Right hindlimb (tissue), 1 donor: ENCODE results near the gene MYOZ1.

Experiments used
- DNase-seq: peaks from one replicate; pipeline ENCODE4 v3.0.0-alpha.2; 2018

Gene MYOZ1

DNA sequence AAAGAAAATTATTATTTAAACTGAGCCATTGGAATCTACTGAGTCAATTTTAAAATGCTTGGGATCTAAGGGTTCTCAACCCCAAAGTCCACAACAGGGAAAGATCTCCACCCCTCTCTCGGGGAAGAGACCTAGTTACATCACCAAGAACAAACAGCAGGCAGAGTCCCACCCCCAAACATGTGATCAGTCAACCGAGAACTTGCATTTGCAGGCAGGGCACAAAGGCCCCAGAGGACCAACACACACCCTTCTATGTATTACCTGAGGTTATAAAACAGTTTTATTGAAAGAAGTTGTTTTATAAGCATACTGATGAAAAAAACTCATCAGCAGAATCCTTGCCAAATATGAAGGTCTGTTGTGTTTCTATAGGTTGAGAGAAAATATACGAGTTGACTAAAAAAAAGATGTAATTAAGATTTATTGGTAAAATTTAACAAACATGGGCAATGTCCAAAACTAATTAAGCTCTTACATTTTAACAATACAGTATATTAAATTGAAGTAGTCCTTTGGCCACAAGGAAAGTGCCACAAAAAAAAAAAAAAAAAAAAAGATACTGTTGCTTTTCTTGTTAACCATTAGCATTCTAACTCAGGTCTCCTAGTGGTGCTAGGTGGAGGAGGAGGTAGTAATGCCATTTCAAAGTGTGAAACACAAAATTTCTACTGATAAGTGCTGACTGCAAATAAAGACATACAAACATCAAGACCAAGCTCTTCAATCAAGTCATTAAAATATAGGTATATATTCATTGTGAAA, 49.2 kb downstream of the MYOZ1 start:
- DNase-seq, result no peak

DNA sequence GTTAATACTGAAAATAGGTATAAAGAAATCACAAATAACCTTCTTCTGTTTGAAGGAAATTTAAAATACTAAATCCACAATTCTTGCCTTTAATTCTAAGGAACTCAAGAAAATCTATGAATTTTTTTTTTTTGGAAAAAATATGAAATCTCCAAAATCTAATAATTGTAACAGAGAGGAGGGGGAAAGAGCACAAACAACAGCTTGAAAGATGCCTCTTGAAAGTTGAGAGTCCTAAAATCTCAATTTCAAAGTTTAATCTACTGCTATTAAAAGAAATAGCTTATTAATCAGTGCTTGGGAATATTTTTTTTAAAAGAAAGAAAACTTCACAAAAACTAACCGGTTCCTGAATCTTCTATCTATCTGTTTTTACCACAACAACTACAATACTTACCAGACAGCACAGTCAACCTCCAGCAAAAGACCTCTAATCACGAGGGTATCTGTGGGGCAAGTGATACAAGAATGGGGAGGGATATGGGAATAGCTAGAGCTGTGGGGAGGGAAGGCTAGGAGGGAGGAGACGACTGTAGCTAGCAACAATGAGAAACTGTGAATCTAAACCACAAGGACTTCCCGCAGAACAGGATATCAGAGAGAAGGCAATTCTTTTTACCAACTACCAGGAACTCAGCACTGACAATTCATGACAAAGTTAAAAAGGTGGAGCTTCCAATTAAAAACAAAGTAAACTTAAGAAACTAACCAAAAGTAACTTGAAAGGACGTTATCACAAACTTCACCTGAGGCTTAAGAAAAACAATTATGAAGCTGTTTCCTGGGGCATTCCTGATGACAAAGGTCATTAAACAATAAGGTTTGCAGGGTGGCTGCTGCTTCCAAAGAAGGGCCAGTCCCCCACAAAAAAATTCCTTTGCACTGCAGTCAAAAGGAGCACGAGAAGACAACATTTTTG, 50.1 kb downstream of the MYOZ1 start, which contains the start of gene USP54:
TSS of gene USP54 (minus strand) at position 462 of the 919 bp plus-strand sequence. CDS start 15,684 bp downstream, outside the sequence.
- no peak for DNase-seq

DNA sequence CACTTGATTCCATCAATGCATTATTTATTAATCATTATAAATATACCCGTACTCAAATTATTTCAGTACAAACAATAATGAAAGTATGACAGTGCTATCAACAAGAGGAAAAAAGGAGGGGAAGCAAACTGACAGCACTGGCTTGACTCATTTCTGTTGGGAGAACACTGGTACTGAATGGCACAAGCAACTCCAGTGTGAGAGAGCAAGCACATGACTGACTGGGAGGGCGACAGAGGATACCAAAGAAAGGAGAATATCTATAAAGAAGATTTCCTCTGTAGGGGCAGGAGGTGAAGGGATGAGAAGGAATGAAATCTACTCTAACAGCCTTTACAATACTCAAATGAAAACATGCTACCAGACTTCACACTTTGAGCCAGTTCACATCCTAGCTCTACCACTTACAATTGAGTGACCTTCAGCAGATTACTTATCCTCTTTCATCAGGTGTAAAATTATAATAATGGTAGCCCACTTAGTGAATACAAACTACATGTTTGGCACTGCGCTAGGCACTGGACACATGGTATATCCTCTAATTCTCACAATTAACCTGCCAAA, 51.6 kb downstream of the MYOZ1 start:
- DNase-seq, result no peak

DNA sequence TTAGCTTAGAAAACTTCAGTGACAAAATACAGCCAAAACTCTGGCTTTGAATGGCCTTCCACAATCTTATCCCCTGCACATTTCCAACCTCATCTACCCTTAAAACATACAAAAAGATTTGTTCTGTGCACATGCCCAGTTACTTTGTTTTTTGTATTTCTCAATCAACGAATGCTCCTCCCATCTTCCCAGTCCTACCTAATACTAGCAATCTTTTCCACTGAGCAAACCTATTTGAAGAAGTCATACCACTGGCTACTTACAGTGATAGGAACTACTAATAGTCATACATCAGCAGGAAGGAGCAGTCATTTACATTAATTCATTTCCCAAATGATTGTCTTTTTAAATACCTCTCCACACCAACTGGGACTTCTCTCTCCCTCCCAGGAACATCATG, 52.6 kb downstream of the MYOZ1 start:
- no peak for DNase-seq

DNA sequence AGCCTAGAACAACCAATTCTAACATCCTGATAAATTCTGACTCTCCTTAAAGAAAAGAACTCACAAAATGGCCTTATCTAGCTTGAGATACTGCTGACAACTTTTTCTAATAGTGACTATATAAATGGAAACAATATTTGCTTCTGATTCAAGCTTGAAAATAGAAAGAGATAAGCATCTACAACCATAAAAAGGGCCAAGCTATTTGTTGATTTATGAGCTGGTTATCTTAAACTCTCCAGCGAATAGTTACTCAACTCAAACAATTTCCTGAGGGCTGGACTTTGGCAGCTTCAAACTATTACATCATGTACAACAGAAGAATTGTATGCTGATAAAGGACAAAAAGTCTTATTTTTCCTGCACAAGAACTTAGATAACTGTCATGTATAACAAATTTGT, 54.7 kb downstream of the MYOZ1 start:
- no peak for DNase-seq

DNA sequence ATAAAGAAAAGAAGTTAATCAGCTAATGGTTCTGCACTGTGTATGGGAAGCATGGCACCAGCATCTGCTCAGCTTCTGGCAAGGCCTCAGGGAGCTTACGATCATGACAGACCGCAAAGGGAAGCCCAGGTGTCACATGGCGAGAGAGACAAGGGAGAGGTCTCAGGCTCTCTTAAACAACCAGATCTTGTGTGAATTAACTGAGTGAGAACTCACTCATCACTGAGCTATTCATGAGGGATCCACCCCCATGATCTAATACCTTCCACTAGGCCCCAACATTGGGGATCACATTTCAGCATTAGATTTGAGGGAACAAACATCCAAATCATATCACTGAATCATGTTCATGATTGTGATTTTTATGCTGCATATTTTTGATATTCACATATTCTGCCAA, 55.9 kb downstream of the MYOZ1 start:
- no peak for DNase-seq

DNA sequence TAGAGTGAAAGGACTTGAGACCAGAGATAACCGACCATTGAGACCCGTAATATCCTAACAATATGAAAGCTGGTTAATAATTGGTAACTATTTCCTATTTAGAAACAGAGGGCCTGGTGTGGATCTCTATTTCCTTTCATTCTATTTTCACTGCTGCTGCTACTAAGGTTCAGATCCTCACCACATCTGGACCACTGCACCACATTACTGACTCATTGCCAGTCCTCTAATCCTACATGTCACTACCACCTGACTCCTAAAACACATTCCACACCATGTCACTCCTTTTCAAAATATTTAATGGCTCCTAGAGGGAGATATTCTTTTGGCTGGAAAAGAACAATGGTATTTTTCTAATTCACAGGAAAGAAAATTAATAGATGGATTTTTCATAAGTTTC, 56.5 kb downstream of the MYOZ1 start:
- no peak for DNase-seq

DNA sequence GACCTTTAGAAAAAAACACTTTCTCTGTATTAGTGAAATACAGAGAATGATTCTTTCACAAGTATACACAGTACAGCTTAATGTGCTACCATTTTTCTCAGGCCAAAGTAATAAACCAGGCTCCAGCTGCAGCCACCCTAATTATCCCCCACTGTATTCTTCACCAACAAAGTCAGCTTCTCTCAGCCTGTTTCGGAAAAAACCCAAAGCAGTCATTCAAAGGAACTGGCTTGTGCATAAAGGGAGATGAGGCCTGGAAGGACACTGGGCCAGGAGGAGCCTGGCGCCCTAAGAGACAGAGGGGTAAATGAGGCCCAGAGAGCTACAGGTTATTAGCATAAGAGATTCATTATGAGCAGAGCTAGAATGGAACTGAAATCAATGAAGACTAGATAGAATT, 59.4 kb downstream of the MYOZ1 start:
- DNase-seq, result no peak
